ENCODE measurements around the gene HIC1. TPM values are rescaled to one million over a fixed set of nuclear protein-coding genes. Genes with fewer than 3 reads are reported as not detected.

HIC1 gene
- total RNA-seq, 2 experiments from 2014 or later, result 0.19 to 0.32 TPM

- peak; percentile 54 for TF ChIP-seq CTCF (conservative IDR thresholded peaks at IDR 0.05; ENCODE audit: low read length)
- no peak for TF ChIP-seq EZH2phosphoT487 (IDR thresholded peaks at IDR 0.05; ENCODE audit: borderline replicate concordance, low read depth, low read length)
- Histone ChIP-seq H3K27ac (ENCODE audit: low read depth, low read length, poor library complexity, severe bottlenecking) (no peak overlapping the region), H3K4me1 (ENCODE audit: insufficient read depth, low read length, poor library complexity, severe bottlenecking) (peaks cover 10% of the 10 kb centered on the region), H4K20me1 (ENCODE audit: insufficient read depth, low read length) (no peaks in the 10 kb centered on the region), H2AFZ (ENCODE audit: low read length) (no peak overlapping the region), H3K4me2 (ENCODE audit: low read length) (peak overlapping the region; percentile 45), H3K4me3 (ENCODE audit: low read depth, low read length, poor library complexity, severe bottlenecking) (peak overlapping the region; percentile 34), H3K36me3 (ENCODE audit: insufficient read depth, low read length) (no peaks in the 10 kb centered on the region), H3K79me2 (ENCODE audit: insufficient read depth, low read depth, low read length) (peaks cover 1% of the 10 kb centered on the region; the same call in 1 of the 2 replicates), H3K9me2 (ENCODE audit: insufficient read depth, low read length) (no peaks in the 10 kb centered on the region), H3K9me3 (ENCODE audit: low read length) (no peaks in the 10 kb centered on the region)
- ChIA-PET CTCF (ENCODE audit: unreplicated experiment) (no interaction called here), POLR2A (no interaction called here)
- BruUV-seq (replicated peaks), result no TSS peak
- DNase-seq (ENCODE audit: low spot score), result no peak
- intact Hi-C loops (cut with micrococcal nuclease; ENCODE audit: unreplicated experiment), result no loop called here
These were observed 29.1 kb upstream of the HIC1 start for GRCh38 chr17:2025622-2026309.

GRCh38 chr17:2027528-2028233, 27.2 kb upstream of the HIC1 start:
- ChIA-PET CTCF (ENCODE audit: unreplicated experiment) (no interaction called here), POLR2A (no interaction called here)
- H3K4me2 ChIP-seq (ENCODE audit: low read length), result no peak overlapping the region
- H2AFZ ChIP-seq (ENCODE audit: low read length), result no peak overlapping the region
- no peak for DNase-seq (ENCODE audit: low spot score)
- H3K4me3 ChIP-seq (ENCODE audit: low read depth, low read length, poor library complexity, severe bottlenecking), result no peak overlapping the region
- H3K9me2 ChIP-seq (ENCODE audit: insufficient read depth, low read length), result no peaks in the 10 kb centered on the region
- H3K27ac ChIP-seq (ENCODE audit: low read depth, low read length, poor library complexity, severe bottlenecking), result no peak overlapping the region
- H3K9me3 ChIP-seq (ENCODE audit: low read length), result no peaks in the 10 kb centered on the region
- intact Hi-C loops (cut with micrococcal nuclease; ENCODE audit: unreplicated experiment), result no loop called here
- H3K4me1 ChIP-seq (ENCODE audit: insufficient read depth, low read length, poor library complexity, severe bottlenecking), result peaks cover 18% of the 10 kb centered on the region
- BruUV-seq (replicated peaks), result no TSS peak
- H4K20me1 ChIP-seq (ENCODE audit: insufficient read depth, low read length), result no peaks in the 10 kb centered on the region
- TF ChIP-seq EZH2phosphoT487 (IDR thresholded peaks at IDR 0.05; ENCODE audit: borderline replicate concordance, low read depth, low read length) (no peak), CTCF (conservative IDR thresholded peaks at IDR 0.05; ENCODE audit: low read length) (no peak)
- H3K79me2 ChIP-seq (ENCODE audit: insufficient read depth, low read depth, low read length), result peaks cover 10% of the 10 kb centered on the region; the same call in 1 of the 2 replicates
- no peaks in the 10 kb centered on the region for H3K36me3 ChIP-seq (ENCODE audit: insufficient read depth, low read length)

- Histone ChIP-seq H4K20me1 (ENCODE audit: insufficient read depth, low read length) (no peaks in the 10 kb centered on the region), H3K36me3 (ENCODE audit: insufficient read depth, low read length) (no peaks in the 10 kb centered on the region), H3K9me2 (ENCODE audit: insufficient read depth, low read length) (no peaks in the 10 kb centered on the region), H3K27ac (ENCODE audit: low read depth, low read length, poor library complexity, severe bottlenecking) (no peak overlapping the region), H3K4me3 (ENCODE audit: low read depth, low read length, poor library complexity, severe bottlenecking) (no peak overlapping the region), H3K4me2 (ENCODE audit: low read length) (no peak overlapping the region), H3K9me3 (ENCODE audit: low read length) (no peaks in the 10 kb centered on the region), H3K4me1 (ENCODE audit: insufficient read depth, low read length, poor library complexity, severe bottlenecking) (peaks cover 18% of the 10 kb centered on the region), H3K79me2 (ENCODE audit: insufficient read depth, low read depth, low read length) (peaks cover 10% of the 10 kb centered on the region; the same call in 1 of the 2 replicates), H2AFZ (ENCODE audit: low read length) (no peak overlapping the region)
- no TSS peak for BruUV-seq (replicated peaks)
- DNase-seq (ENCODE audit: low spot score), result no peak
- intact Hi-C loops (cut with micrococcal nuclease; ENCODE audit: unreplicated experiment), result no loop called here
- POLR2A ChIA-PET, result no interaction called here
- TF ChIP-seq EZH2phosphoT487 (IDR thresholded peaks at IDR 0.05; ENCODE audit: borderline replicate concordance, low read depth, low read length), result no peak
- TF ChIP-seq CTCF (conservative IDR thresholded peaks at IDR 0.05; ENCODE audit: low read length), result no peak
- CTCF ChIA-PET (ENCODE audit: unreplicated experiment), result no interaction called here
These were observed 26.7 kb upstream of the HIC1 start for GRCh38 chr17:2028234-2028614.

Measured in OCI-LY7 (cell line).